HUES64 (cell line): ENCODE measurements around the gene ZBTB3.
"Not testable (repeated sequence)": the region's sequence is repeated elsewhere in the genome, so short reads cannot be mapped to it uniquely, and the experiment has no call there.

ENCODE experiments used
- H3K27ac ChIP-seq: 2 replicates; pipeline ENCODE4 v1.7.0; 2013; ENCODE audit warnings: low read depth, low read length, inconsistent platforms
- H3K27me3 ChIP-seq: 2 replicates; pipeline ENCODE4 v1.6.1; 2013; ENCODE audit warnings: mild to moderate bottlenecking, low read length; ENCODE audit not compliant: insufficient read depth
- H3K36me3 ChIP-seq: 2 replicates; pipeline ENCODE4 v1.6.1; 2013; ENCODE audit warnings: mild to moderate bottlenecking, low read length; ENCODE audit not compliant: insufficient read depth
- H3K4me1 ChIP-seq: 2 replicates; pipeline ENCODE4 v1.6.1; 2013; ENCODE audit warnings: mild to moderate bottlenecking, low read length, moderate library complexity; ENCODE audit not compliant: insufficient read depth
- H3K4me3 ChIP-seq: 2 replicates; pipeline ENCODE4 v1.5.1; 2013; ENCODE audit warnings: mild to moderate bottlenecking, low read length, moderate library complexity
- H3K9ac ChIP-seq: 2 replicates; pipeline ENCODE4 v1.6.1; 2013; ENCODE audit warnings: mild to moderate bottlenecking, low read depth, low read length
- H3K9me3 ChIP-seq: 2 replicates; pipeline ENCODE4 v1.6.1; 2013; ENCODE audit warnings: low read depth, low read length; ENCODE audit not compliant: insufficient read depth
- WGBS: fragments of 150-250, 120-280 bp; methylation state at CpG from one replicate; pipeline ENCODE4 v1.1.7; 2013; ENCODE audit warnings: missing lambda C conversion rate; 5-methylcytosine and 5-hydroxymethylcytosine counted together

ZBTB3 gene

GRCh38 chr11:62786318-62787004 is 32.5 kb upstream of the ZBTB3 start:
- WGBS: 4% methylated on average over 51 of the region's 51 CpGs

GRCh38 chr11:62782753-62783152 is 28.8 kb upstream of the ZBTB3 start:
- H3K36me3 ChIP-seq: peaks cover 50% of the 10 kb centered on the region
- WGBS: 99% methylated on average over 7 of the region's 7 CpGs
- H3K4me1 ChIP-seq: no peaks in the 10 kb centered on the region; the same call in 1 of the 2 replicates
- H3K9ac ChIP-seq: no peak overlapping the region
- no peak overlapping the region for H3K4me3 ChIP-seq
- H3K9me3 ChIP-seq: no peaks in the 10 kb centered on the region
- no peaks in the 10 kb centered on the region for H3K27me3 ChIP-seq
- no peak overlapping the region for H3K27ac ChIP-seq

More at GRCh38 chr11:62786318-62787004, 32.5 kb upstream of the ZBTB3 start:
- H3K9ac ChIP-seq: peak overlapping the region; percentile 92
- no peaks in the 10 kb centered on the region for H3K27me3 ChIP-seq
- peak overlapping the region; percentile 84 for H3K4me3 ChIP-seq
- H3K9me3 ChIP-seq: no peaks in the 10 kb centered on the region
- H3K36me3 ChIP-seq: peaks cover 54% of the 10 kb centered on the region
- H3K4me1 ChIP-seq: no peaks in the 10 kb centered on the region; the same call in 1 of the 2 replicates
- peak overlapping the region; percentile 95; the same call in 1 of the 2 replicates for H3K27ac ChIP-seq

GRCh38 chr11:62778441-62778840 is 24.5 kb upstream of the ZBTB3 start:
- Histone ChIP-seq H3K36me3 (peaks cover 56% of the 10 kb centered on the region), H3K27me3 (no peaks in the 10 kb centered on the region), H3K9ac (no peak overlapping the region), H3K4me3 (no peak overlapping the region), H3K4me1 (no peaks in the 10 kb centered on the region), H3K9me3 (no peaks in the 10 kb centered on the region), H3K27ac (no peak overlapping the region)
- WGBS: 89% methylated on average over 3 of the region's 3 CpGs

- H3K36me3 ChIP-seq: peaks cover 49% of the 10 kb centered on the region
- 93% methylated on average over 2 of the region's 2 CpGs for WGBS
Observed at GRCh38 chr11:62777389-62777788, 23.4 kb upstream of the ZBTB3 start.

GRCh38 chr11:62775646-62776045 is 21.7 kb upstream of the ZBTB3 start:
- Histone ChIP-seq H3K4me1 (peaks cover 2% of the 10 kb centered on the region; the same call in 1 of the 2 replicates), H3K27ac (no peak overlapping the region), H3K27me3 (no peaks in the 10 kb centered on the region), H3K36me3 (peaks cover 40% of the 10 kb centered on the region), H3K4me3 (no peak overlapping the region), H3K9ac (no peak overlapping the region), H3K9me3 (no peaks in the 10 kb centered on the region)
- WGBS: 97% methylated on average over 17 of the region's 17 CpGs

More at GRCh38 chr11:62777389-62777788, 23.4 kb upstream of the ZBTB3 start:
- Histone ChIP-seq H3K27ac (no peak overlapping the region), H3K9me3 (no peaks in the 10 kb centered on the region), H3K27me3 (no peaks in the 10 kb centered on the region), H3K4me1 (no peaks in the 10 kb centered on the region), H3K4me3 (no peak overlapping the region), H3K9ac (no peak overlapping the region)

- Histone ChIP-seq H3K9me3 (no peaks in the 10 kb centered on the region), H3K27me3 (no peaks in the 10 kb centered on the region), H3K9ac (no peak overlapping the region), H3K4me1 (peaks cover 9% of the 10 kb centered on the region; the same call in 1 of the 2 replicates), H3K36me3 (peaks cover 33% of the 10 kb centered on the region), H3K4me3 (no peak overlapping the region), H3K27ac (no peak overlapping the region)
- 96% methylated on average over 6 of the region's 6 CpGs for WGBS
Observed at GRCh38 chr11:62774407-62774806, 20.4 kb upstream of the ZBTB3 start.

GRCh38 chr11:62771144-62772021 is 17.4 kb upstream of the ZBTB3 start, which contains the start of gene TAF6L:
Gene TAF6L, plus strand, starts transcription at chr11:62771396. Its CDS starts 4,388 bp downstream, at chr11:62775784.
- Histone ChIP-seq H3K27me3 (no peaks in the 10 kb centered on the region), H3K9ac (peak within 1 kb of the TSS; percentile 79), H3K36me3 (peaks cover 27% of the 10 kb centered on the region), H3K9me3 (no peaks in the 10 kb centered on the region), H3K27ac (peak within 1 kb of the TSS; percentile 96), H3K4me3 (peak within 1 kb of the TSS; percentile 95), H3K4me1 (peaks cover 9% of the 10 kb centered on the region; the same call in 1 of the 2 replicates)
- under 1% methylated on average over 54 of the region's 60 CpGs for WGBS

GRCh38 chr11:62770778-62771143 is 16.8 kb upstream of the ZBTB3 start:
- H3K9me3 ChIP-seq: no peaks in the 10 kb centered on the region
- H3K9ac ChIP-seq: peak overlapping the region; percentile 79
- H3K27ac ChIP-seq: peak overlapping the region; percentile 96
- peaks cover 9% of the 10 kb centered on the region; the same call in 1 of the 2 replicates for H3K4me1 ChIP-seq
- H3K27me3 ChIP-seq: no peaks in the 10 kb centered on the region
- H3K36me3 ChIP-seq: peaks cover 26% of the 10 kb centered on the region
- peak overlapping the region; percentile 95 for H3K4me3 ChIP-seq
- 12% methylated on average over 18 of the region's 18 CpGs for WGBS

- peak overlapping the region; percentile 35; the same call in 1 of the 2 replicates for H3K9ac ChIP-seq
- WGBS: 44% methylated on average over 8 of the region's 9 CpGs
- H3K27ac ChIP-seq, H3K27me3 ChIP-seq, H3K9me3 ChIP-seq: not testable (repeated sequence)
- H3K36me3 ChIP-seq: peaks cover 22% of the 10 kb centered on the region
- H3K4me3 ChIP-seq: peak overlapping the region; percentile 98
- H3K4me1 ChIP-seq: peaks cover 12% of the 10 kb centered on the region; the same call in 1 of the 2 replicates
Observed at GRCh38 chr11:62760867-62761227, 6.9 kb upstream of the ZBTB3 start.

GRCh38 chr11:62757846-62758788 is 4.2 kb upstream of the ZBTB3 start:
- Histone ChIP-seq H3K9ac (peak overlapping the region; percentile 61), H3K4me1 (peaks cover 16% of the 10 kb centered on the region), H3K4me3 (peak overlapping the region; percentile 60), H3K27ac (peak overlapping the region; percentile 90), H3K27me3 (no peaks in the 10 kb centered on the region), H3K36me3 (peaks cover 10% of the 10 kb centered on the region), H3K9me3 (no peaks in the 10 kb centered on the region)
- WGBS: 20% methylated on average over 6 of the region's 9 CpGs
